Measurements from ENCODE around the gene SLCO2A1.

- TF ChIP-seq POLR2A (IDR thresholded peaks at IDR 0.05; ENCODE audit: low read depth, low read length) (no peak), CTCF (conservative IDR thresholded peaks at IDR 0.05; ENCODE audit: low read depth, low read length) (no peak)
Measured at GRCh38 chr3:134038071-134038491, 8.4 kb upstream of the SLCO2A1 start.
